Measurements from ENCODE around the gene NRAP.

- TF ChIP-seq TAF1 (IDR thresholded peaks at IDR 0.05; ENCODE audit: low read depth) (no peak), EP300 (IDR thresholded peaks at IDR 0.05; ENCODE audit: borderline replicate concordance) (no peak), NFIC (IDR thresholded peaks at IDR 0.05) (no peak), YY1 (IDR thresholded peaks at IDR 0.05; ENCODE audit: low read depth) (no peak), USF1 (IDR thresholded peaks at IDR 0.05) (no peak), CEBPB (IDR thresholded peaks at IDR 0.05) (no peak), MAX (IDR thresholded peaks at IDR 0.05) (no peak), TCF12 (IDR thresholded peaks at IDR 0.05; ENCODE audit: low read depth) (no peak), REST (IDR thresholded peaks at IDR 0.05; ENCODE audit: low read depth) (no peak), TEAD4 (IDR thresholded peaks at IDR 0.05) (no peak), RAD21 (IDR thresholded peaks at IDR 0.05; ENCODE audit: low read depth) (no peak), FOXM1 (IDR thresholded peaks at IDR 0.05; ENCODE audit: borderline replicate concordance, low read depth) (no peak), ZBTB7A (IDR thresholded peaks at IDR 0.05; ENCODE audit: low read depth) (no peak), EGR1 (IDR thresholded peaks at IDR 0.05) (no peak)
Observed at GRCh38 chr10:113554214-113554613, 109.6 kb downstream of the NRAP start.

Data from Ishikawa (cell line).